GM19468 (cell line): ENCODE results near the gene SMO.
A peak's percentile ranks its signal among the peaks of the same experiment; 100 is the strongest.
"Not testable (repeated sequence)": the region's sequence is repeated elsewhere in the genome, so short reads cannot be mapped to it uniquely, and the experiment has no call there.

ENCODE experiments used
- ATAC-seq: cut with Tn5 transposase; IDR thresholded peaks from one replicate; pipeline ENCODE4 v1.9.1; 2021; ENCODE audit warnings: mild to moderate bottlenecking, moderate library complexity, moderate number of reproducible peaks; ENCODE audit not compliant: unreplicated experiment; ENCODE audit errors: extremely low read depth

Gene SMO

DNA sequence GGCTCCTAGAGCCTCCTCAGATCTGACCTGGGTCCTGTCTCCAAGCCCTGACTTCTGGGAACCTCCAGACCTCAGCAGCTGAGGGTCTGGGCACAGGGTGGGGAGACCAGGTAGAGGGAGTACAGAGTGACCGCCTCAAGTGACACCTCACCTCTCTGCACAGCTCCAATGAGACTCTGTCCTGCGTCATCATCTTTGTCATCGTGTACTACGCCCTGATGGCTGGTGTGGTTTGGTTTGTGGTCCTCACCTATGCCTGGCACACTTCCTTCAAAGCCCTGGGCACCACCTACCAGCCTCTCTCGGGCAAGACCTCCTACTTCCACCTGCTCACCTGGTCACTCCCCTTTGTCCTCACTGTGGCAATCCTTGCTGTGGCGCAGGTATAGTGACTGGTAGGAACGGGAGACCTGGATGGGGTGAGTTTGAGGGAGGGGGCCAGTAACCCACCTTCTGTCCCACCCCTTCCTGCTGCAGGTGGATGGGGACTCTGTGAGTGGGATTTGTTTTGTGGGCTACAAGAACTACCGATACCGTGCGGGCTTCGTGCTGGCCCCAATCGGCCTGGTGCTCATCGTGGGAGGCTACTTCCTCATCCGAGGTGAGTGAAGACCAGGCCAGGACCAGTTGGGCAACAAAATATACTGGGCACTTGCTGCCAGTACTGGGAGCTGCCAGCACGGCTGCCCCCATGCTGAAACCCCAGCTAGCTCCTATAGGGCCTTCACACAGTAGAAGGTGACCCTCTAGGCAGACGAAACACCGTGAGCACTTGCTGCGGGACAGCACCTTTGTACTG, 17.8 kb downstream of the SMO start:
- no peak for ATAC-seq

DNA sequence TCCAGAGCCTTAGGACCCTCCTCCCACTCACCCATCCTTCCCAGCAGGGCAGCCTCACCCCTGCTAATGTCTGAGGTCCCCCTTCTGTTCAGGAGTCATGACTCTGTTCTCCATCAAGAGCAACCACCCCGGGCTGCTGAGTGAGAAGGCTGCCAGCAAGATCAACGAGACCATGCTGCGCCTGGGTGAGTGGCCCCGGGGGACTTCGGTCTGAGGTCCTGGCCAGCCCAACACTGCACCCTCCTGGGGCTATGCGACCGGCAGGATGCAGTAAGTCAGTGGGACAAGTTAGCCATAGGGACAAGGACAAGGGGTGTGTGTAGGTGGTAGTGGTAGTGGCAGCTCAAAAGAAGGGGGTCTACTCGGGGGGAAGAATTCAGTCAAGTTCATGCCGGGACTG, 20.2 kb downstream of the SMO start:
- no peak for ATAC-seq

DNA sequence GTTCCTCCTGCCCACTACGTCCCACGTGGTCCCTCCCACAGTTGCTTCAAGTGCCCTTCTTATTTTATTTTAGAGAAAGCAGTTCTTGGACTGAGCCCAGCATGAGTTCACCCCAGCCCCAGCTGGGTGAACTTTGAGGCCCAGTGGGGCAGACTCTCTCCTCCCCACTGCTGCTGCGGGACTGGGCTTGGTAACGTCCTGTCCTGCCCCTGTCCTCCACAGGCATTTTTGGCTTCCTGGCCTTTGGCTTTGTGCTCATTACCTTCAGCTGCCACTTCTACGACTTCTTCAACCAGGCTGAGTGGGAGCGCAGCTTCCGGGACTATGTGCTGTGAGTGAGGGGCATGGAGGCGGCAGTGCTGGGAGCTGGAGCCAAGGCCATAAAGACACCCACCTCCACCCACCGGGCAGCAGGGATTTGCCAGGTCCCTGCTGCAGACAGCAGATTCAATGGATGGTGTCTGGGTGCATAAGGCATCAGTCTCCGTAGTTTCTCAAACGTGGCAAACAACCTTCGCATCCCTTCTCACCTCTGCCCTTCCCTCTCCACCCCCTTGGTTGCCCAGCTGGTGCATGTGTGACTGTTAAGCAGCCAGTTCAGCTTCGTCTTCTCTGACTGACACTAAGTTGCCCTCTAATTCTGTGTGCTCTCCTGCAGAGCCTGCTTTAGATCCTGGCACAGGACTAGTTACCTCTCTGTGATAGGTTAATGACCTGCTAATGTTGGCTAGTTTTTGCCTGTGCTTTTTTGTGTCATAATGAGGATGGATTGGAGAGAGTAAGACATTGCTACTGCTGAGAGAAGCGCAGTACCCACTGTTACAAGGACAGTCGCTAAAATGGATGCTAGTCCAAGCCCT, 20.9 kb downstream of the SMO start:
- ATAC-seq = no peak

DNA sequence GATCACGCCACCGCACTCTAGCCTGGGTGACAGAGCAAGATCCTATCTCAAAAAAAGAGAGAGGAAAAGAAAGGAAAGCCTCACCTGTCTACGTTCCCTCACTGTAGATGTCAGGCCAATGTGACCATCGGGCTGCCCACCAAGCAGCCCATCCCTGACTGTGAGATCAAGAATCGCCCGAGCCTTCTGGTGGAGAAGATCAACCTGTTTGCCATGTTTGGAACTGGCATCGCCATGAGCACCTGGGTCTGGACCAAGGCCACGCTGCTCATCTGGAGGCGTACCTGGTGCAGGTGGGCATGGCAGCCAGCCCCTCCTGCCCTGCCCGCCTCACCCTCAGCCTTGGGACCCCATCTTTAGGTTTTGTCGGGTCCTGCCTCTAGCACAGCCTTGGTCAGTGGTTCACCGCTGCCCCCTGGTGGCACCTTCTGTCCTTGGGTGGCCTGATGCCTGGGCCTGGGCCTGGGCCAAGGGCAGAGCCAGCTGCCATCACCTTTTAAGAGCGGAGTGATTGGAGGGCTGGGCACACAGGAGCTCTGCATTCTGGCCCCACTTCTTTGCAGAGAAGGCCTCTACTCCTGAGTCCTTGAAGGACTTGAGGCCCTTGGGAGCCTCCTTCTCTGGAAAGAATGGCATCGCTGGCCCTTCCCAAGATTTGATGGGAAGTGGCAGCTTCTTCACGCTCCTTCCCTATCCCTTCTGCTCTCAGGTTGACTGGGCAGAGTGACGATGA, 22.0 kb downstream of the SMO start:
- ATAC-seq = no peak

DNA sequence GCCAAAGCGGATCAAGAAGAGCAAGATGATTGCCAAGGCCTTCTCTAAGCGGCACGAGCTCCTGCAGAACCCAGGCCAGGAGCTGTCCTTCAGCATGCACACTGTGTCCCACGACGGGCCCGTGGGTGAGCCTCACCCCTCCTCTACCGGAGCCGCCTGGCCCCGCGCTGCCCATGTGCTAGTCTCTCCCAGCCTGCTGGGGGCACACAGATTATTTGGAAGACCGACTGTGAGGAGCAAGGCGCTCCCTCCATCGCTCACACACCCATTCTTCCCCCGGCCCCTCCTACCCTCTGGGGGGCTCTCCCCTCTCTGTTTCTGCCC, 22.5 kb downstream of the SMO start:
- ATAC-seq = no peak

DNA sequence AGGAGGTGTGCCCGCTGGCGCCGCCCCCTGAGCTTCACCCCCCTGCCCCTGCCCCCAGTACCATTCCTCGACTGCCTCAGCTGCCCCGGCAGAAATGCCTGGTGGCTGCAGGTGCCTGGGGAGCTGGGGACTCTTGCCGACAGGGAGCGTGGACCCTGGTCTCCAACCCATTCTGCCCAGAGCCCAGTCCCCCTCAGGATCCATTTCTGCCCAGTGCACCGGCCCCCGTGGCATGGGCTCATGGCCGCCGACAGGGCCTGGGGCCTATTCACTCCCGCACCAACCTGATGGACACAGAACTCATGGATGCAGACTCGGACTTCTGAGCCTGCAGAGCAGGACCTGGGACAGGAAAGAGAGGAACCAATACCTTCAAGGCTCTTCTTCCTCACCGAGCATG, 23.7 kb downstream of the SMO start:
- no peak for ATAC-seq

DNA sequence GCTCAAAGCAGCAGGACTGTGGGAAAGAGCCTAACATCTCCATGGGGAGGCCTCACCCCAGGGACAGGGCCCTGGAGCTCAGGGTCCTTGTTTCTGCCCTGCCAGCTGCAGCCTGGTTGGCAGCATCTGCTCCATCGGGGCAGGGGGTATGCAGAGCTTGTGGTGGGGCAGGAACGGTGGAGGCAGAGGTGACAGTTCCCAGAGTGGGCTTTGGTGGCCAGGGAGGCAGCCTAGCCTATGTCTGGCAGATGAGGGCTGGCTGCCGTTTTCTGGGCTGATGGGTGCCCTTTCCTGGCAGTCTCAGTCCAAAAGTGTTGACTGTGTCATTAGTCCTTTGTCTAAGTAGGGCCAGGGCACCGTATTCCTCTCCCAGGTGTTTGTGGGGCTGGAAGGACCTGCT, 24.2 kb downstream of the SMO start:
- ATAC-seq = no peak

DNA sequence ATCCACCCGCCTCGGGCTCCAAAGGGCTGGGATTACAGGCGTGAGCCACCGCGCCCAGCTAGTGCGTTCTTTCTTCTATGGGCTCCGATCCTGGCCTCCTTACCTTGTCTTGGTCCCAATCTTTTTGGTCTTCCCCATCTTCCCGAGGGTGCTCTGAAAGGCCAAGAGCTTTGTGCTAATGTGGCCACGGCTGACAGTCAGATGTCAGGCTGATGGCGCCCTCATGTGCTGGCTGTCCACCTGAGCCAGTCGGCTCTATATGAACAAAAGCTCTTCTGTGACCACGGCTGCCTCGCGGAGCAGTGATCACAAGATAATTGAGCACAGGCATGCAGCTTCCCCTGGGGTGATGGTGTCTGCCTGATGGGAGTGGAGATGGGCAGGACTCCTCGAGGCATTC, 25.4 kb downstream of the SMO start:
- ATAC-seq = no peak

DNA sequence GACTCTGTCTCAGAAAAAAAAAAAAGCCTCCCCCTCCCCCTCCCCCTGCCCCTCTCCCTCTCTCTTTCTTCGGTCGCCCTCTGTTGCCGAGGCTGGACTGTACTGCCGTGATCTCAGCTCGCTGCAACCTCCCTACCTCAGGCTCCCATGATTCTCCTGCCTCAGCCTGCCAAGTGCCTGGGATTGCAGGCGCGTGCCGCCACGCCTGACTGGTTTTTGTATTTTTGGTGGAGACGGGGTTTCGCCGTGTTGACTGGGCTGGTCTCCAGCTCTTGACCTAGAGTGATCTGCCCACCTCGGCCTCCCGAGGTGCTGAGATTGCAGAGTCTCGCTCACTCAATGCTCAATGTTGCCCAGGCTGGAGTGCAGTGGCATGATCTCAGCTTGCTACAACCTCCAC, 27.3 kb downstream of the SMO start:
- ATAC-seq = not testable (repeated sequence)

DNA sequence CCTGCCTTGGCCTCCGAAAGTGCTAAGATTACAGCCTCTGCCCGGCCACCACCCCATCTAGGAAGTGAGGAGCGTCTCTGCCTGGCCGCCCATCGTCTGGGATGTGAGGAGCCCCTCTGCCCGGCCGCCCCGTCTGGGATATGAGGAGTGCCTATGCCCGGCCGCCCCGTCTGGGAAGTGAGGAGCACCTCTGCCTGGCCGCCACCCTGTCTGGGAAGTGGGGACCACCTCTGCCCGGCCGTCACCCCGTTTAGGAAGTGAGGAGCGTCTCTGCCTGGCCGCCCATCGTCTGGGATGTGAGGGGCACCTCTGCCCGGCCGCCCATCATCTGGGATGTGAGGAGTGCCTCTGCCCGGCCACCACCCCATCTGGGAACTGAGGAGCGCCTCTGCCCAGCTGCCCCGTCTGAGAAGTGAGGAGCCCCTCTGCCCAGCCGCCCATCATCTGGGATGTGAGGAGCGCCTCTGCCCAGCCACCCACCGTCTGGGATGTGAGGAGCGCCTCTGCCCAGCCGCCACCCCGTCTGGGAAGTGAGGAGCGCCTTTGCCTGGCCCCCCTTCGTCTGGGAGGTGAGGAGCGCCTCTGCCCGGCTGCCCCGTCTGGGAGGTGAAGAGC, 27.8 kb downstream of the SMO start:
- ATAC-seq = not testable (repeated sequence)

DNA sequence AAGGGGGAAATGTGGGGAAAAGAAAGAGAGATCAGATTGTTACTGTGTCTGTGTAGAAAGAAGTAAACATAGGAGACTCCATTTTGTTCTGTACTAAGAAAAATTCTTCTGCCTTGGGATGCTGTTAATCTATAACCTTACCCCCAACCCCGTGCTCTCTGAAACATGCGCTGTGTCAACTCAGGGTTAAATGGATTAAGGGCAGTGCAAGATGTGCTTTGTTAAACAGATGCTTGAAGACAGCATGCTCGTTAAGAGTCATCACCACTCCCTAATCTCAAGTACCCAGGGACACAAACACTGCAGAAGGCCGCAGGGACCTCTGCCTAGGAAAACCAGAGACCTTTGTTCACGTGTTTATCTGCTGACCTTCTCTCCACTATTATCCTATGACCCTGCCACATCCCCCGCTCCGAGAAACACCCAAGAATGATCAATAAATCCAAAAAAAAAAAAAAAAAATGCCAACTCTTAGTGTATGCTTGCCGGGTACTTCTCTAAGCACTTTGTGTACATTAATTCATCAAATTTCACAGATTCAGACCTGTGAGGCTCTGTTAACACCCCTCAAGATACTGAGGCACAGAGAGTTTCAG, 28.5 kb downstream of the SMO start:
- ATAC-seq = not testable (repeated sequence)

DNA sequence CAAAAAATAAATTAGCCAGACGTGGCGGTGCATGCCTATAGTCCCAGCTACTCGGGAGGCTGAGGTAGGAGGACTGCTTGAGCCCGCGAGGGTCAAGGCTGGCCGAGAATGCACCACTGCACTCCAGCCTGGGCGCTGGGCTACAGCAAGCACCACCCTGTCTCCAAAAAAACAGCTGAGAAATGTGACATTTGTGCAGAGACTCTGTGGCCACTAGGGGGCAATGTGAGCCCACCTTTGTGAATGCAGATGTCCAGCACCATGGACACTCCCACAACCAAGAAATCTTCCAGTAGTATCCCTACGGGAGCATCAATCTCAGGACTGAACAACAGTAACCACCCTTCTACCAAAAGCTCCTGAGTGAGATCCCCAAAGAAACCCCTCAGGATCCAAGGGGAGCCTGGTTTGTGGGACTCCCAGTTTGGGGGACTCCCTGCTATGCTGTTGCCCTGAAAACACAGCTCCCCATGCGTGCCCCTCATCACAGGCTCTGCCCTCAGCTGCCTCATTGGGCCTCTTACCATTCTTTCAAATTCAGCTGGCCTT, 30.2 kb downstream of the SMO start:
- no peak for ATAC-seq

DNA sequence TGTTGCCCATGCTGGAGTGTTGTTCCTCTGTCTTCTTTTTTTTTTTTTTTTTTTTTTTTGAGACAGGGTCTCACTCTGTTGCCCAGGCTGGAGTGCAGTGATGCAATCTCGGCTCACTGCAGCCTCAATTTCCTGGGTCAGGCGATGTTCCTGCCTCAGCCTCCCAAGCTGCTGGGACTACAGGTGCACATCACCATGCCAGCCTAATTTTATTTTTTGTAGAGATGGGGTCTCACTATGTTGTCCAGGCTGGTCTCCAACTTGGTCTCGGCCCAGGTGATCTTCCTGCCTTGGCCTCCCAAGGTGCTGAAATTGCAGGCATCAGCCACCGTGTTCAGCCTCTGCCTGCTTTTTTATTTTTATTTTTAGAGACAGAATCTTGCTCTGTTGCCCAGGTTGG, 30.7 kb downstream of the SMO start:
- ATAC-seq = not testable (repeated sequence)

DNA sequence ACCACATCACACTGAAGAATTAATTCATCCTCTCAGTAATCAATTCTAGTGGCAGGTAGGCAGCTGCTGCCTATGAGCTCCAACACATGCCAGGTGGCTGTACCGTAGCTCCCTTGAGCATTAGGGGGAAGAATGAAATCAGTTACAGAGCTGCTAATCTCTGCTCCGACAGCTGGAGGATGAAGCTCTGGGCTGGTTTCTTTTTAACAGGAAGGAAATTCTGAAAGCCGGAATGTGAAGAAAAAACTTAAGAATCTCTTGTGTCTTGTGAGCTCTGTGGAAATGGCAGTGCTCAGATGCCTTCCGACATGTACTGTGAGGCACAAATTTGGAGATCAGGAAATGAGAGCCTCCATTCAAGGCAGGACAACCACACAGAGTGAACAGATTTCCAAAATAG, 33.6 kb downstream of the SMO start:
- ATAC-seq = no peak

DNA sequence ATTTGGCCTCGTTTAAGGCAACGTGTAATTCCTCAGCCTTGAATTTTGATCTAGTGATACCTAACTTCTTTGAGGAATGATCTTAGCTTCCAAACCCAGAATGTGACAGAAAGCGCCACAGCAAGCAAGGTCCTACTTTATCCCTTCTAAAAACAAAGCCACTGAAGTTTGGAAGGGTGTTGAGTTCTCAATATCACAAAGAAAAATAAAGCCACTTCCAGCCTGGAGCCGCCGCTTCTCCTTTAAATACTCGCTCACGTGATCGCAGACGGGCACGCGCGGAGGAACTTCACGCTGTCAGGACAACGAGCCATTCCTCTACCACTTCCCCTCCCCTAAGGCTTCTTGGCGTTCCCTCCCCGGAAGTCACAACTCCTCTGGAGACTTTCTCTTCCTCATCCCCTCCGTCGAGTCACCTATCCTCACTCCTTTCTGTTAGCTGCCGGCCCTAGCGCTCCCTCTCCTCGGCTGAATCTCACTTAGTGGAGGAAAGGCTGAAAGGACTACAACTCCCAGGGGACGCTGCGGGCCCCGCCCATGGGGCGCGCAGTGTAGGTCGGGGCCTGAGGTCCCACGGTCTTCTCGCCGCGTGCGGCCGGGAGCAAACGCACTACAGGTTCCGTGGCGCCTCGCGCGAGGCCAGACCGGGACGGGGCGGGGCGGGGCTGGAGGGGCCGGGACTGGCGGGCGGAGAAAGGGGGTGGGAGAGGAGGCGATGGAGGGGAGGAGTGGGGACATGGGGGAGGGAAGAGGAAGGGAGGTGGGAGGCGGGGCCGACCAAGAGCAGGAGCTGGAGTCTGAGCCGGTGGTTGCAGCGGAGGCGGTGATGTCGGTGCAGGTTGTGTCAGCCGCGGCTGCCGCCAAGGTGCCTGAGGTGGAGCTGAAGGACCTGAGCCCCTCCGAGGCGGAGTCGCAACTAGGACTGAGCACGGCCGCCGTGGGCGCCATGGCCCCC, 36.1 kb downstream of the SMO start, which contains the start of gene AHCYL2:
AHCYL2 (plus strand) TSS at position 780 of the 955 bp plus-strand sequence.
- peak; percentile 85 for ATAC-seq

DNA sequence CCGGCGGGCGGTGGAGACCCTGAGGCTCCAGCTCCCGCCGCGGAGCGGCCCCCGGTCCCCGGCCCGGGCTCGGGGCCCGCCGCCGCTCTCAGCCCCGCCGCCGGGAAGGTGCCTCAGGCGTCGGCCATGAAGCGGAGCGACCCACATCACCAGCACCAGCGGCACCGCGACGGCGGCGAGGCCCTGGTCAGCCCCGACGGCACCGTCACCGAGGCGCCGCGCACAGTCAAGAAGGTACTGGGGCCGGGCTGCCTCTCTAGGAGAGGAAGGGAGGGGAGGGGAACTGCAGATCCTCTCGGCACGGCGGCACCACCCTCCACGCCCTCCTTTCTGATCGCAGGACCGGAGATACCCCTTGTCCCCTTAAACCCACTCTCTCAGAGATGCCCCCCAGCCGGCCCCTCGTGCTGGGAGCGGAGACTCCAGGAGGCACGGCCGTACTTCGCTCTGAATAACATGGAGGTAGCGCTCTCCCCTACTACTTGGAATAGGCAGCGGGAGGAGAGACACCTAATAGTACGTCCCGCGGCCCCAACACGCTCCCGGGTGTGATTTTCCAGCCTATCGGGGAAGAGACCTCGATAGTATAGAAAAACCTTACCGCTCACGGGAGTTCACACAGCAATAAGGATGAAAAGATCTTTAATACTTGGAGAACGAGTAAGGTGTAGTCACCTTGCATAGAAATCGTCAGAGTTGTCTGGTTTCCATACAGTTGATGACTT, 36.9 kb downstream of the SMO start:
- peak; percentile 13 for ATAC-seq

DNA sequence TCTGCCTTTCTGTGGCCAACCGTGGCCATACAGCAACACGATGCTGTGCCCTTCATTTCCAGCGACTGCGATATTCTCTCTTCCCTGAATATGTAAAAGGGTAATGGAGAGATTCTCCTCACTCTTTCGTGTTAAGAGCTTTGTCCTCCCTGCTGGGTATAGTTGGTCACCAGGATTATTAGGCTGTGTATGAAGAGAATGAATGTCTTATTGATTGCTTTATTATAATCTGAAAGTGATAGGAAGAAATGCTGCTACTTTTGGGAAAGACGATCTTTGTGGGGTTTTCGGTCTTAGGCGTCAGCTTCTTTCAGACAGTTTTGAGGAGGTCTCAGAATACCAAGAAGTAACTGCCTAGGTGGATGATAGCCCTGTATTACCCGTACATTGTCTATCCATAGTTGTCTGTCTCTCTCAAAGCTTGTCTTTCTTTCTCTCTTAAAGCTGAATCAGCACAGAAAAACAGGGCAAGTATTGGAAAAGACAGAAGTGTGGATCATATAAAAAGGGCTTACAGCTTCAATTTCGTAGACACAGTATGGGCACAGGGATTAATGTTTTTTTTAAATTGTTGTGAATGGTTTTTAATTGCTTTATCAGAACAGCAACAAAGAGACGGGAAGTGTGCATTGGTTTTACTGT, 37.6 kb downstream of the SMO start:
- no peak for ATAC-seq
